ENCODE data around the gene PLPP4.

PLPP4 gene

DNA sequence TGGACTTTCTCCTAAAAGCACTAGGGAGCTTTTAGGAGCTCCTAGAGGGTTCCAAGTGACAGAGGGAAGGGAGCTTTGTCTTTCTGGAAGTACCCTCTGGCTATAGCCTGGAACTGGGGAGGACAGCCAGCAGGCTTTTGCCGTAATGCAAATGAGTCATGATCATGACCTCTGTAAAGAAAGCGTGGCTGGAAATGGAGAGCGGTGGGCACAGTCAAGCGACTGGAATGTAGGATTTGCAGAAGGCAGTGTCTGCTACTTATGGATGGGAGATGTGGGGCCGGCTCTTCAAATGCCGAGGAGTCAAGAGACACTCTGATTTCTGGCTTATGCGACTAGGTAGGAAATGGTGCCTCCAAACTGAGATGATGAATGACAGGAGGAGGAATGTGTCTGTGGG, 34.6 kb upstream of the PLPP4 start:
- H3K4me3 ChIP-seq (ENCODE audit: low read depth, low read length) = no peak overlapping the region
- no peak for DNase-seq (ENCODE audit: low read depth)
- no peak for TF ChIP-seq CTCF (IDR thresholded peaks at IDR 0.05; ENCODE audit: insufficient read depth, low read depth, low read length, missing control alignments)

DNA sequence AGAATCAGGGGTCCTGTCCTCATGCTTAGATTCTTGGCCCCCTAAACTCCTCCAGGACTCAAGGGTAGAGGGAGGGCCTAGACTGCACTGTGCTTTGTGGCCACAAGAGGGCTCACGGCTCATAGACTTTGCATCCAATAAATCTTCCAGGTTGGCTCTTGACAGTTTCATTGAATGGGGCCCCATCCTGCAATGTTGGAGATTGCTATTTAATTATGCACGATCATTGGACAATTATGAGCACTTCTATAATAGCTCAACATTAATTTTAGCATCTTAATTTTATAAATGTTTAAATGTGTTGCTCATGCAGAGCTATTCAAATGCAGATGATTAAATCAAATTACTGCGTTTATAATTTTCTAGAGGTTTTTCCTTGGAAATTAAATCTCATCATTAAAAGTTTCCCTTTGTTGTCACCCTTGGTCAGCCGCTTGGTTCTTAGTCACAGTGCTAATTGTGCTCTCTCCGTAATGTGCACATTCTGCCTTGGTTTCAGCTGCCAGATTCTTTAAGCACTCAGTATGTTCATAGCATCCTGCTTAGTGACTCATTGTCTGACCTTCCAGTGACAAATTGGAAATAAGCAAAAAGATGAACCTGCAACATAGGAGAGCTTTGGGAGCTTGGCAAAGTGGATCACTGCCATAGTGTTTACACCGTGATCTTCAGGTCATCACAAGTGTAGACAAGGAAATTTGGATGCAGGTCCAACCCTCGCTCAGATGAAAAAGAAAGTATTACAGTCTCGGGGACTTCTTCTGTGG, 33.4 kb upstream of the PLPP4 start:
- peak; percentile 93 for TF ChIP-seq CTCF (IDR thresholded peaks at IDR 0.05; ENCODE audit: insufficient read depth, low read depth, low read length, missing control alignments)
- peak; percentile 57 for DNase-seq (ENCODE audit: low read depth)
- no peak overlapping the region for H3K4me3 ChIP-seq (ENCODE audit: low read depth, low read length)

DNA sequence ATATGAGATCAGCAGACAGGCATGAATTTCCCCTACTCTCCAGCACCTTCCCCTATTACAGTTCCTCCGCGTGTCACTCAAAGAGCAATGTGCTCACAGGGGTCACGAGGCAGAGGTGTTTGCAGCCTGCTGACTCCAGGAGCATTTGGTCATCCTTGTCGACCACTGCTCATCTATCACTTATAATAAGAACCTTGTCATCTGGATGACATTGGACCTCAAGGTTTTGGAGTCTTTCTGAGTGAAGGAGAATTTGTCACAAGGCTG, 32.9 kb upstream of the PLPP4 start:
- H3K4me3 ChIP-seq (ENCODE audit: low read depth, low read length) = no peak overlapping the region
- TF ChIP-seq CTCF (IDR thresholded peaks at IDR 0.05; ENCODE audit: insufficient read depth, low read depth, low read length, missing control alignments) = no peak
- DNase-seq (ENCODE audit: low read depth) = no peak

DNA sequence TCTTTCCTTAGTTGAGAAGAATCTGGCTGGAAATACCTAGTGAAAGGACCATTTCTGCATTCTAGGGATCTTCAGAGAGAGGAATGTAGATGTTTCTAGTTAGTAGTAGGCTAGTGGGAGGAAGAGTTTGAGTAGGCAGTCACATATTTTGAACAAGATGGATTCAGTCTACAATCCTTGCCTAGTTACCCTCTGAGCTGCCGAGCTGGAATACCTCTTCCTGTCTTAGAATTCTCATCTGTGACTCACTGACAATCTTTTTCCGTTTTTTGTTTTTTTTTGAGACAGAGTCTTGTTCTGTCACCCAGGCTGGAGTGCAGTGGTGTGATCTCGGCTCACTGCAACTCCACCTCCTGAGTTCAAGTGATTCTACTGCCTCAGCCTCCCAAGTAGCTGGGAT, 30.7 kb upstream of the PLPP4 start:
- no peak for DNase-seq (ENCODE audit: low read depth)
- no peak overlapping the region for H3K4me3 ChIP-seq (ENCODE audit: low read depth, low read length)
- TF ChIP-seq CTCF (IDR thresholded peaks at IDR 0.05; ENCODE audit: insufficient read depth, low read depth, low read length, missing control alignments) = no peak

DNA sequence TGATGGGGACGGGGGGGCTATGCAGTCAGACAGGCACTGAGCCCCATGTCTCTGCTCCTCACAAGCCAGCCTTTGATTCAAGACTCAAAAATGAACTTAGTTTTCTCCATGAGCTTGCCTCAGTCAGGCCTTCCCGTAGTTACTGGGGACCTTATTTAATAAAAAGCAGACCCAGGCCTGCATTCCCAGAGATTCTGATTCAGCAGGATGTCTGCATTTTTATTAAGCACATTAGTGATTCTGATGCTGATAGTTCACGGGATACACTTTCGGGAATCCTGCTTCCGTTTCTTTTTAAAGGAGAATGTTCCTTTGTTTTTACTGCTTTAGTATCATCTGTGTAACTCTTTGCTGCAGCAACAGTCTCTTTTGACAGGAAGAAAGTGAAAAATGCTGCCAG, 28.3 kb upstream of the PLPP4 start:
- no peak overlapping the region for H3K4me3 ChIP-seq (ENCODE audit: low read depth, low read length)
- DNase-seq (ENCODE audit: low read depth) = no peak
- no peak for TF ChIP-seq CTCF (IDR thresholded peaks at IDR 0.05; ENCODE audit: insufficient read depth, low read depth, low read length, missing control alignments)

- TF ChIP-seq CTCF (IDR thresholded peaks at IDR 0.05; ENCODE audit: insufficient read depth, low read depth, low read length, missing control alignments) = no peak
Measured at GRCh38 chr10:120429395-120429794, 27.6 kb upstream of the PLPP4 start.

DNA sequence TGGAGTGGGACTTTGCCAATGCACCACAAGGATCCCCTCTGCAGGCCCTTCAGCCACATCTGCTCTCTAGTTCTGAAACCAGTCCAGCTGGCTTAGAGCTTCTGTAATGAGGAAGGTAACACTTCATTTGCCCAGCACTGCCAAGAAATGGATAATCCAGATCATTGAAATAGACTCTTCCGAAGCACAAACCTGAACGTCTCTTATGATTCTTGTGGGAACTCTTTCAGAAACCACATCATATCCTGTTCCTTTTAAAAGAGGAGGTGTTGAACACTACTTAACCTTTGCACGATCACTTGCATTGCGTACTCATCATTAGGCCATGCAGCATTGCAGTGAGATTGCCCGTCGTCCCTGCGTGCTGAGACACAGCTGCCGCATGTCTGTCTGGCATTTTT, 25.8 kb upstream of the PLPP4 start:
- TF ChIP-seq CTCF (IDR thresholded peaks at IDR 0.05; ENCODE audit: insufficient read depth, low read depth, low read length, missing control alignments) = no peak
- DNase-seq (ENCODE audit: low read depth) = no peak
- no peak overlapping the region for H3K4me3 ChIP-seq (ENCODE audit: low read depth, low read length)

More at GRCh38 chr10:120429395-120429794, 27.6 kb upstream of the PLPP4 start:
- no peak for DNase-seq (ENCODE audit: low read depth)
- no peak overlapping the region for H3K4me3 ChIP-seq (ENCODE audit: low read depth, low read length)
